C4-2B (cell line): ENCODE data around the gene CACNB2.
"Not testable (repeated sequence)": the region's sequence is repeated elsewhere in the genome, so short reads cannot be mapped to it uniquely, and the experiment has no call there.

Experiments used
- CTCF ChIP-seq: fragments of 450-650 bp; conservative IDR thresholded peaks from 2 replicates; pipeline ENCODE4 v1.5.1; 2017; ENCODE audit warnings: mild to moderate bottlenecking
- ZFX ChIP-seq: fragments of 450-650 bp; IDR thresholded peaks from 2 replicates; pipeline ENCODE4 v1.6.1; 2017

- TF ChIP-seq CTCF, ZFX: not testable (repeated sequence)
Measured at GRCh38 chr10:18570386-18570785, 430.2 kb downstream of the CACNB2 start.
